GM21423 (cell line): ENCODE measurements around the gene STON2.
"Not testable (repeated sequence)": the region's sequence is repeated elsewhere in the genome, so short reads cannot be mapped to it uniquely, and the experiment has no call there.

ENCODE experiments used
- ATAC-seq: cut with Tn5 transposase; IDR thresholded peaks from one replicate; pipeline ENCODE4 v1.9.1; 2021; ENCODE audit warnings: mild to moderate bottlenecking, moderate library complexity; ENCODE audit not compliant: unreplicated experiment

The STON2 gene, protein sequence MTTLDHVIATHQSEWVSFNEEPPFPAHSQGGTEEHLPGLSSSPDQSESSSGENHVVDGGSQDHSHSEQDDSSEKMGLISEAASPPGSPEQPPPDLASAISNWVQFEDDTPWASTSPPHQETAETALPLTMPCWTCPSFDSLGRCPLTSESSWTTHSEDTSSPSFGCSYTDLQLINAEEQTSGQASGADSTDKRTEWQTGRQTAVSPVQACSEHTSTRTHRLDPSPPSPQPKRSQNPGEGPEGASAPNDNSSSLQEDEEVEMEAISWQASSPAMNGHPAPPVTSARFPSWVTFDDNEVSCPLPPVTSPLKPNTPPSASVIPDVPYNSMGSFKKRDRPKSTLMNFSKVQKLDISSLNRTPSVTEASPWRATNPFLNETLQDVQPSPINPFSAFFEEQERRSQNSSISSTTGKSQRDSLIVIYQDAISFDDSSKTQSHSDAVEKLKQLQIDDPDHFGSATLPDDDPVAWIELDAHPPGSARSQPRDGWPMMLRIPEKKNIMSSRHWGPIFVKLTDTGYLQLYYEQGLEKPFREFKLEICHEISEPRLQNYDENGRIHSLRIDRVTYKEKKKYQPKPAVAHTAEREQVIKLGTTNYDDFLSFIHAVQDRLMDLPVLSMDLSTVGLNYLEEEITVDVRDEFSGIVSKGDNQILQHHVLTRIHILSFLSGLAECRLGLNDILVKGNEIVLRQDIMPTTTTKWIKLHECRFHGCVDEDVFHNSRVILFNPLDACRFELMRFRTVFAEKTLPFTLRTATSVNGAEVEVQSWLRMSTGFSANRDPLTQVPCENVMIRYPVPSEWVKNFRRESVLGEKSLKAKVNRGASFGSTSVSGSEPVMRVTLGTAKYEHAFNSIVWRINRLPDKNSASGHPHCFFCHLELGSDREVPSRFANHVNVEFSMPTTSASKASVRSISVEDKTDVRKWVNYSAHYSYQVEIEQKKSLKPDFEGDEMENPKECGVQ

DNA sequence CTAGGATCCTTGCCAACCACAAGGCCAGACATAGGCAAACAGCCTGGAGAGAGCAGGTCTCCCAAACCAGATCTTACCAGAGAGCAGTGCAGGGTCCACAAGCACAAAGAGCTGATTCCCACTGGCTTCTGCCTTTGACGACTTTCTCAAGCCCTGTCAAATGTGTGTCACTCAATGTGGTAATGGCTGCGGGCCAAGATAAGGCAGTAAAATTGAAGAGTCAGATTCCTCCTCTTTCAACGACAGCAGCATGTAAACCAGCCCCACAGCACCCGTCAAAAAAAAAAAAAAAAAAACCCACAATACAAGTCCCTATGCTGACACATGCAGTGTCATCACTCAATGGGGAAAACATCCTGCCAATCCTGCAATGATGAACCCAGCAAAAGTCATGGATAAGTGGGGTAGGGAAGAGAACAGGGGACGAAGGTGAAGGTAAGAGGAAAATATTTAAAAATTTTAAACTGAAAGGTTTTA lies at the start of gene STON2:
TSS of gene STON2 (minus strand) at position 123 of the 477 bp plus-strand sequence. CDS start 1,942 bp downstream, outside the sequence.
- no peak for ATAC-seq

DNA sequence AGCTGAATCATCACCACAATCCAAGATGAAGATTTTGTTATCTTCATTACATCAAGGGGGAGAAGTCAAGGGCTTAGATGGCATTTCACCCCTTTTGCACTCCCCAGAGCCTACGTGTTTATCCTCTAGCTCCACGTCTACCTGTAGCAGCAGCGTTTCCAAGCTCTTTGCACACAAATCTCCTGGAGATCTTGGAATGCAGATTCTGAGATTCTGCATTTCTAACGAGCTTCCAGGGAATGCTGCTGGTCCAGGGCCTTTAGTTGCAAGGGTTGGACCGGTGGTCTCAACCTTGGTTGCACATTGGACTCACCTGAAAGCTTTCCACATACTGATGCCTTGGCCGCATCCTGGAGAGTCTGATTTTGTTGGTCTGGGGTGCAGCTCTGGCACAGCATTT lies 49.5 kb upstream of the STON2 start:
- no peak for ATAC-seq

DNA sequence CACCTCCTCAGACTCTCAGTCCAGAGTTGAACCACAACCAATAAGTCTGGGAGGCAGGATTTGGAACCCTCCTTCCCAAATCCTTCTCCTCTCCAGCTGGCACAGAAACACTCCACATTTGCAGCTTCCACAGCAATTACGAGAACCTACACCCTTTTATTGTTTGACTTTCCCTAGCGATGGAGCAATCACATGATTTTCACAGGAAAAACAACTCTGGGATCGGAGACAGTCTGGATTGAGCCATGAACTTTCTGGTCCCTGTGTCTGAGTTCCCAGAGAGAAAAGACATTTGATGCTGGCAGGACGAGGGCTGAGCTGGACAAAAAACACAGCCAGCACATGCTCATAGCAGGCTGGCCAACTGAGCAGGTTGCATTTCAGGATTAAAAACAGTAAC lies 49.0 kb upstream of the STON2 start:
- no peak for ATAC-seq

DNA sequence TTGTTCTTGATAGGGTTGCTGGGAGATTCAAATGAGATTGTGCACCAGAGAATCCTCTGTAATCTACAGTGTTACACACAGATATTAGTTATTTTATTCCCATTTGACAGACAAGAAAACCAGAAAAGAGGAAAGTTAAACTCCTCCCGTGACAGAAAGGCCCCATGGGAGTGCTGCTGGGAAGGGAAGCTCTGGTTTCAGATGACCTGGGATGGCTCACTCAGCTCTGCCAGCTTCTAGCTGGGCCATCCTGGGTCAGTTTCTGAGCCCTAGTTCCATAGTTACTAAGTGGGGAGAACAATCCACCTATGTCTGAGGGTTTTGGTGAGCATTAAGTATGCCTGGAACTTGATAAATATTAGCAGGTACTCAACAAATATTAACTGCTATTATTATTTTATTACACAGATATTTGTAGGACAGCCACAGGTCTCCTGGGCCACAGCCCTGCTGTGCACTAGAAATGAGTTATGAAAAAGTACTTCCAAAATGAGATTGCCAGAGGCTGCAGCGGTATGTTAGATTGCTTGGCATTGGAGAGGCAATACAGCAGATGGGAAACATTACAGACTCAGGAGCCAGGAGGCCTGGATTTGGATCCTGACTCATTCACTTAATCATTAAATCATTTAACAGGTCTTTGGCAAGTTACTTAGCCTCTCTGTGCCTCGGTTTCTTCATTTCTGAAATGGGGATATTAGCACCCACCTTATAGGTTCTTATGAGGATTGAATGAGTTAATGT lies 47.1 kb upstream of the STON2 start:
- no peak for ATAC-seq

DNA sequence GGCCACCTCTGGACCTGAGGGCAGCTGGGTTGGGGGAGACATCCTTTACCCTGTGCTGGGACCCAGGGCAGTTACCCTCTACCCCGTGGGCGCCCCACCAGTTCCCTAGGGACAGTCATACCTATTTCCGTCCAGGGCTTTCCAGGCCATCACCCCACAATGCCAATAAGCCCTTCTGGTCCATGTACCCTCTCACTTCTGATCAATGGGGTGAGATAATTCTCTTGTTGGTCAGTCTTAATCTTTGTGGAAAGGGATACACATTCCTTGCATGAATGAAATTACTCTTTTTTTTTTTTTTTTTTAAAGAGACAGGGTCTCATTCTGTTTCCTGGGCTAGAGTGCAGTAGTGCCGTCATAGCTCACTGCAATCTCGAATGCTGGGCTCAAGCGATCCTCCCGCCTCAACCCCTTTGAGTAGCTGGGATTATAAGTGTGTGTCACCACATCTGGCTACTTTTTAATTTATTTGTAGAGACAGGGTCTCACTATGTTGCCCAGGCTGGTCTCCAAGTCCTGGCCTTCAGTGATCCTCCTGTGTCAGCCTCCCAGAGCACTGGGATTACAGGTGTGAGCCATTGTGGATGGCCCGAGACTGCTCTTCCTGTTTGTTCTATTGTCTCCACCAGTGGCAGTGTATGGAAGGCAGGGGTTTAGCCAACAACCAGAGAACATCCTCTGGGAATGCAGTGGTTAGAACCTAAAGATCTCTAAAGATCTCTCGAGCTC lies 46.3 kb upstream of the STON2 start:
- ATAC-seq, result no peak

DNA sequence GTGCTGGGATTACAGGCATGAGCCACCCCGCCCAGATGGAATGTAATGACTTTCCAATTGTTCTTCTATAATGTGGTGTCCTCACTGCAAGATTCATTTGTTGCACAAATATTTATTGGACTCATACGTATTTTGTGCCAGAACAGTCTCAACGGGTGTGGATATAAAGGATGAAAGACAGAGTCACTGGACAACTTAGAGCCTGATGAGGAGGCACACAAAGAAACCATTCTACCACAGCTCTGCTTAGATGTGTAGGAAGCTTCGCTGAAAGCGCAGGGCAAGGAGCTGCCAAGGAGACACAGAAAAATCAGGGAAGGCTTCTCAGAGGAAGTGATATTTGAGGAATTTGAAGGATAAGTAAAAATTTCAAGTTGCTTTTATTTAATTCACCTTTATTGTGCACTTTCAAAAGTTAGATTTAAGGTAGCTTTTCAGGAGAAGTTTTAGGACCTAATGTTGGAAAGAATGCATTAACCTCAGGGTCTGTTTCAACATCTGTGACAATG lies 41.6 kb upstream of the STON2 start:
- no peak for ATAC-seq

DNA sequence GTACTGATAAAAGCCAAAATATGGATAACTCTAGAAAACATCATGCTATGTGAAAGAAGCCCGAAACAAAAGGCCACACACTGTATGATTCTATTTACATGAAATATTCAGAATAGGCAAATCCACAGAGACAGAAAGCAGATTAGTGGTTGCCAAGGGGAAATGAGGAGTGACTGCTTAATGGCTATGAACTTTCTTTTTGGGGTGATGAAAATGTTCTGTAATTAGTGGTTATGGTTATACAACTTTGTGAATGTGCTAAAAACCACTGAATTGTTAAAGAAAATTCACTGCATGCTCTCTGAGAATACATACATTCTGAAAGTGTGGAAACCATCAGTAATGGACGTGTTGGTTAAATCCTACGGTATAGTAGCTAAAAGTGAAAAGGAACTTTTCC lies 39.9 kb upstream of the STON2 start:
- ATAC-seq, result no peak

DNA sequence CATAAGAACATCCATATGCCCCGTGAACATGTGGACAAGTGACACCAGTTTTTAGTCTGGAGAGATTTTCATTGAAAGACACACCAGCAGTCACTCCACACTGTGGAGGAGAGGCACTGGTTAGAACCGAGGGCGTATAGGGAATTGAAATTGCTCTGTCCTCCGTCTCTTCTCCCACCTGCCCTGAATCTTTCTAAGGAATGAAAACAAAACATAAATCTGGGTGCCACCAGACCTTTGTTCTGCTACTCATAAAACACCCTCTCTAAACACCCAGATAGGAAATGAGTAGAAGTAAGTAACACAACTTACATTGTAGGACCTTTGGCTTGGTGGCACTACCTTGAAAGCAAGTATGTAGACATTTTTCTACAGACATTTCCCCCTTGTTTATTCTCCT lies 37.1 kb upstream of the STON2 start:
- no peak for ATAC-seq

DNA sequence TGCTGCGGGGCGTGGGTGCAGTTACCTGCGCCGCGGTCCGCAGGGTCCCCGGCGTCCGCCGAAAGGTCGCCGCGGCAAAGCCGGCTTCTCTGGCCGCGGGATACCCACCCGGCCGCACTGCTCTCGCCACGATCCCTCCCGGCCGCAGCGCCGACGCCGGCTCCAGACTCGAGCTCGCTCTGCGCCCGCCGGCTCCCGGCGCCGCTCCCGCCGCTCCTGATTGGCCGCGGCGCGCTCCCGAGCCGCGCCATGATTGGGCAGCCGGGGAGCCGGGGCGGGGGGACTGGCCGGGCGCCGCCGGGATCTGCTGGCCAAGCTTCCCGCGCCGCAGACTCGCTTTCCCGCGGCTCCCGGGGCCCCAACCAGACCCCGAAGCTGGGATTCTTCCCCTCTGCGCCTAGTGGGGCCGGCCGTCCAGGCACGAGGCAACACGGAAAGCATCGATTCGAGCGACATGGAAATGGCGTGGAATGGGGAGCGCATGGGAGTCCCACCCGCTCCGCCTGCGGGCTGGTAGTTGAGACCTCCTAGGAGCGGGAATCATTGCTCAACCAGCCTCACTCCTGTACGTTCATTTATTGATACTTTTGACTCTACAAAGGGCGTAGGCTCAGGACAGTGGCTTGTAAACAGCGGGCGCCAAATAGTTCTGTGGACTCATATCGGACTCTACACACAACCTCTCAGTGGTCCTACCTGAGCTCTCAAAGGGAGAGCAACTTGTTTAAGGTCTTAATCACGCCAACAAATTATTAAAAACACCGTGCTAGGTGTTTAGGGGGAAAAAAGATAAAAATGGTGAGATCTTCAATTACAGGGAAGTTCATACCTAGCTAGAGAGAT lies 36.4 kb upstream of the STON2 start:
- ATAC-seq, result peak; percentile 83

DNA sequence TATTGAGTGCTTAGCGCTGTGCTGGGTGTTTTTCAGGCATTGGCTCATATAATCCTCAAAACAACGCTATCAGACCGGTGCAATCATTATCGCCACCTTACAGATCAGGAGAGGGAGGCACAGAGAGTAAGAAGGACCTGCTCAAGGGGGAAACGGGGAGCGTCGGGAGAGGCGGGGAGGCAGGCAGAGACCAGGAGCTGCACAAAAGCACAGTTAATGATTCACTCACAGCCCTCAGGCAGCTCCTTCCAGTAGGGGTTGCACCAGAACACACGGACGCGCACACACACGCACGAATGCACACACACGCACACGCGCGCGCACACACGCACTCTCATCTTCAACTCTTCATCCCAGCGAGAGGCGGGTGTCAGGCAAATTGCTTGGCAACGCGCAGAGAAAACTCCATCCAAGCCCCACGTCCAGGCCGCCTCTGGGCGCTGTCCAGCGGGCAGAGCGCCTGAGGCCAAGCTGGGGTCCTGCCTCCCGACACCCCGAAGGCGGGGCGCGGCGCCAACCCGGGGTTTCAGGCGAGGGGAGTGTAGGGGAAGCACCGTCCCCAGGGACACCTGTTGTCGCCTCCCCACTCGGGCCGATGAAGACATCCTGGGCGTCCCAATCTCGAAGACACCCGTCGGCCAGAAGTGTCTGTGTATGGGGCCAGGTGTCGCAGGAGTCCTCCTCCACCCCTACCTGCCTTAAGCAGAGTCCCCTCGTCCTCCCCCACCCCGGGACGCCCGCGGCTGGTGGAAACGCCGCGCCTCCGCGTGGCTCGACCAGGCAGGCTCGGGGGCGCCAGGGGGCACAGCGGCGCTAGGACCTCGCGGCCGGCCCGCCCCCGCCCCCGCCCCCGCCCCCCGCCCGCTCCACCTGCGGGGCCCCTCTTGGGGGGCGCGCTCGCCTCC lies 35.5 kb upstream of the STON2 start:
- peak; percentile 41 for ATAC-seq

DNA sequence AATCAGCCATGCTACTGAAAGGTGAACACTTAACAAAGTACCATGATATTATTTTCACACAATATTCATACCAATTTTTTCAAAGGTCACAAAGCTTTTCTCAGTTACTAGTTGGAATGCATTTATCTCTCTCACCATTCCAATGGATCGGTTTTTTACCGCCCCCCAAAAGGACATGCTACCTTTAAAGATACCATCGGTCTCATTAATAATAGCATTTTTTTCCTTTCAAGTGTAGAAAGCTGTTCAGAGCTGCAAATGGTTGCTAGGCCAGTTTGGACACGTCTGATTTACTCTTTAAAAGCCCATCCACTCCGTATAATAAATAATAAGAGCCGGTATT lies 34.9 kb upstream of the STON2 start:
- ATAC-seq, result no peak

DNA sequence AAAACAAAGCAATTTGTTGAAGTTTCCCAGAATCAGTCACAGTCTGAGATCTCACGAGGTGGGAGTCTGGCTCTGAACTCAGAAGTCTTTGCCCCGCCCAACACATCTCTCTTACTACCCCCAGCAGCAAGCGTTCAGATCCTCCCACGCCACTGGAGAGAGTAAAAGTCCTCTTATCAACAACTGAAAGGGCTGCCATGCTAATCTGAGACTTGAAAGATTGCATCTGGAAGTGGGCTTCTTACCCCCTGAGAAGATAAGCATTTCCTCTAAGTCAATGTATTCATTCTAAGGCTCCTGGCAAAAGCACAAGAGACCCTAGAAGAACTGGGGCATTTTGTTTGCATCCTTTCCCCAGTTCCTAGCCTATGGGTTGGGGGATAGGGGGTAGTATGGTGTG lies 34.1 kb upstream of the STON2 start:
- no peak for ATAC-seq

DNA sequence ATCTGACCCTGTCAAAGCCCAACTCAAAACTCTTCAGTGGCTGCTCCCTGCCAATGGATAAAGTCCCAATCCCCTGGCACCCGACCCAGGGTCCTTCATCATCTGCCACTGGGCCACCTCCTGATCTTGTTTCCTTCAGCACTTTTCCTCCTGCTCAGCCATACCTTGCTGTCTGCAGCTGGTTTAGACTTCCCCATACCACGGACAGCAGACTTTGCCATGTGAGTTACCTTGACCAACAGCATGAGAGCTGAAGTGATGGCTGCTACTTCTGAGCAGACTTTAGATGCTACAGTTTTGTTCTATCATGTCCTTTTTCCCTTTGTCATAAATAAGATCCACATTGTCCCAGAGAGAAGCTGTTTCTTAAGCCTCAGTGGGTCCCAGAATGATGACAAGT lies 33.3 kb upstream of the STON2 start:
- ATAC-seq, result no peak

DNA sequence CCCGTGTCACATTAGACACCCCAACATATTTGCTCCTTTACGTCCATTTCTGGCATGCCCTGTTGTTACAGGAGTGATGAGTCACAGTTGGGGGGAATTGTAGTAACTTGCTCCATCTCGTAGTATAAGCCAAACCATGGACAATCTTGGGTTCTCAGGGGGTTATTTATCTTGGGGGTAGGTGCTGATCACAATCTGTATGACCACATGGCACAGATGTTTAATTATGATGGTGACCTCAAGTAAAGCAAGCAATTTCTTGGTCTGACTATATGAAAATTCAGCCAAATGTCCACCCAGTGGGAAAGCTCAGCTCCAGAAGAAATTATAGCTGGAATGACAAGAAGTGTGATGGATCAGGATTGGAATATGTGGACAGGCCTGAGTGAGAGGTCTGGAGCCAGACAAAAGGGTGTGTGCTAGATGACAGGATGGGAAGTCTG lies 32.1 kb upstream of the STON2 start:
- ATAC-seq, result no peak

DNA sequence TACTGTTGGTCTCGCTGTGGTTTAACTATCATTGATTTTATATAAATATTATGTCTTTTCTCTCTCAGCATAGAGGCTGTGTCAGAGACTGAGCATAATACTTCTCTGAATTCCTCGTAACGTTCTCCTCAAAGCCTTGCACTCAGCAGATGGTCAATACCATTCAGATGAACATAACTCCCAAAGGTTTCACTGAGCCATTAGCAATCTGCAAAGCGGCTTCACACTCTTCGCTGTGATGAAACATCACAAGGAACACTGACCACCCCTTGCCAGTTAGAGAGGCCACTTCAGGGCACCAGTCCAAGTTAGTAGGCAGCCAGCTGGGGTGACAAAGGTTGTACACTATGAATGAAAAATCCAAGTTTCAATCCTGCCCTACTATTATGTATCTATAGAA lies 30.1 kb upstream of the STON2 start:
- ATAC-seq, result no peak

DNA sequence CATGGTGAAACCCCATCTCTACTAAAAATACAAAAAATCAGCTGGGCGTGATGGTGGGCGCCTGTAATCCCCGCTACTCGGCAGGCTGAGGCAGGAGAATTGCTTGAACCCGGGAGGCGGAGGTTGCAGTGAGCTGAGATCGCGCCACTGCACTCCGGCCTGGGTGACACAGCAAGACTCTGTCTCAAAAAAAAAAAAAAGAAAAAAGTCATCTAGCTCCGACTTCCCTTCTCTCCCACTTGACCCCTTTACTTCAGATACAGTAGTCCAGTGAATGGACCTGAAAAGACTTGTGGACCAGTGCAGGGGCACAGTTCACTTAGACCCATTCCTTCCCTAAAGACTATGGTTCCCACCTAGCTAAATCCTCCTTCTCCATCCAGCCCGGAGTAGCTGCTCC lies 29.6 kb upstream of the STON2 start:
- ATAC-seq, result not testable (repeated sequence)

DNA sequence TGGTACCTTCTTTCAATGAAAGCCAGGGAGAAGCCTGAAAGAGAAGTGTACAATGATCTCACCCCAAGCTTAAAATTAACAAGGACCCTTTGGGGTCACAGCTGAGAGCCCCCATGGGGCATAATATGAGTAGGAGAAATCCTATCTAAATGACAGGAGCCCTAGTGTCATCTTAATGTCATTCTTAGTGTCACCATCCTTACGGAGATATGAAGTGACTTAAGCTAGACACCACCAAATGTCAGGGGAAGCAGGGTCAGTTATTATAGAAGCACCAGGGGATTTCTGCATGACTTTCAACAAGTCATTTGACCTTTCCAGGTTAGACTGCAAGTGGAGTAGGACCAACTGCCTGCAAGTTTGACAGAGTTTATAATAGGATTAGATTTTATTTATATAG lies 28.9 kb upstream of the STON2 start:
- no peak for ATAC-seq

DNA sequence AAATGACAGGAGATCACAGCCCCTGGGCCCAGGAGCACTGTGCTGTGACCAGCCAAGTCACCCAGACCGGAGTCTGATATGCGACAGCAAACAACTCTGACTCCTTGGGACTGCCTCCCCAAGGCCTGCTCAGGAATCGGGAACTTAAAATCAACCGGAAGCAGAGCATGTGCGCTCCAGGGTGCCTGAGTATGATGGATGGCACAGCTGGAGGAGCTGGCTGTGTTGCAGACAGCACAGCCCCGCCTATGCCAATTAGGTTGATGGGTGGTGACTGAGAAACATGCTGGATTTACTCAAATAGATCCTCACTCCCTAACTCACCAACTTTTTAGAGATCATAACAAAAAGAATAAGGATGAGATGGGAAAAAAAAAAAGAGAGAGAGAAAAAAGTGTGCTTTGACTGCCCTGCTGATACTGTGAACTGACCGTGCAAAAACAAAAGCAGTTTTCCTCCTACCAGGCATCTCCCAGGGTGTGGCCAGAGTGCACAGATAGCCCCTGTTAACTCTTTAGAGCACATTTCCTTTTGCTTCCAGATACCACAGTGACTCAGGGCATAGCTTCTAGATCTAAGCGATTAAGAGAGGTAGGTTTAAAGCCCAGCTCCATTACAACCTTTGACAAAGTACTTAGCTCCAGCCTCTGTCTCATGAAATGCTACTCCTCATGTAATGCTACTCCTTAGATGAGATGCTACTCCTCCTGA lies 27.4 kb upstream of the STON2 start:
- no peak for ATAC-seq
